KG1 (cell line): Measurements from ENCODE around the gene CAV2.

Source experiments
- DNase-seq: peaks from one replicate; lab custom pipeline; 2025; lab: John Stamatoyannopoulos, UW

CAV2 gene

DNA sequence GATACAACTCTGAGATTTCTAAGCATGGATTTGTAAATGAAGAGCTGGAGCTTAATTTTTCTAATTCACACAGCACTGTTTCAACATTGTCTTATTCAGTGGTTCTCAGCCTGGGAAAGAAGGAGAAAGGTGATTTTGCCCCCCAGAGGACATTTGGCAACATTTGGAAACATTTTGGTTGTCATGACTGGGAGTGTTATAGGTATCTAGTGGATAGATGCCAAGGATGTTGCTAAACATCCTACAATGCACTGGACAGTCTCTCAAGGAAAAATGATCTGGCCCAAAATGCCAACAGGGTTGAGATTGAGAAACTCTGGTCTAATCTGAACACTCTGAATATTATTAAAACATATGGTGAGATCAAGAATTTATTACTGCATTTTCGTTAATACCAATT lies 3.8 kb upstream of the CAV2 start:
- DNase-seq: no peak

DNA sequence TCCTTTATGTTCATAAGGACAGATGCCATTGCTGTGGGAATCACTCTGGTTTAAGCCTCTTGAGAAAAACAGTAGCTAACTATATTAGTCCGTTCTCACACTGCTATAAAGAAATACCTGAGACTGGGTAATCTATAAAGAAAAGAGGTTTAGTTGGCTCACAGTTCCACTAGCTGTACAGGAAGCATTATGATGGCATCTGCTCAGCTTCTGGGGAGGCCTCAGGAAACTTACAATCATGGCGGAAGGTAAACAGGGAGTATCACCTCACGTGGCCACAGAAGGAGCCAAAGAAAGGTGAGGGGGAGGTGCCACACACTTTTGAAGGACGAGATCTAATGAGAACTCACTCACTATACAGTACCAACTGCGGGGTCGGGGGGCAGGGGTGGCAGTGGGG lies 2.9 kb upstream of the CAV2 start:
- no peak for DNase-seq

DNA sequence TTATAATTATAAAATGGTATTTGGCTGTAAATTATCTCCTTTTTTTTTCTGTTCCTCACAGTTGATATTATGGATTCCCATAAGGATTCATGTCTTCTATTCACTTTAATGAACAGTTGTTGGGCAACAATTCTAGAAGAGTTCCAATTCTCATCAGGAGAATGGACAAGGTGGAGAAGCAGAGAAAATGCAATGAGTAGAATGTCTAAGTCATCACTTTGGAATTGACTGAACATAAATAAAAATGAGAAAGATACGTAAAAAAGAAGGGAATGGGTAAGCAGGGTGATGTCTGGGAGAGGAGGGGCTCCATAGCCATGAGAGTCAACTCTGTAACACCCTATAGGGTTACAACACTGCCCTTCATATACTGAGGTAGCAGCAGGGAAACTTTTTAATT lies 1.8 kb upstream of the CAV2 start:
- DNase-seq: no peak

DNA sequence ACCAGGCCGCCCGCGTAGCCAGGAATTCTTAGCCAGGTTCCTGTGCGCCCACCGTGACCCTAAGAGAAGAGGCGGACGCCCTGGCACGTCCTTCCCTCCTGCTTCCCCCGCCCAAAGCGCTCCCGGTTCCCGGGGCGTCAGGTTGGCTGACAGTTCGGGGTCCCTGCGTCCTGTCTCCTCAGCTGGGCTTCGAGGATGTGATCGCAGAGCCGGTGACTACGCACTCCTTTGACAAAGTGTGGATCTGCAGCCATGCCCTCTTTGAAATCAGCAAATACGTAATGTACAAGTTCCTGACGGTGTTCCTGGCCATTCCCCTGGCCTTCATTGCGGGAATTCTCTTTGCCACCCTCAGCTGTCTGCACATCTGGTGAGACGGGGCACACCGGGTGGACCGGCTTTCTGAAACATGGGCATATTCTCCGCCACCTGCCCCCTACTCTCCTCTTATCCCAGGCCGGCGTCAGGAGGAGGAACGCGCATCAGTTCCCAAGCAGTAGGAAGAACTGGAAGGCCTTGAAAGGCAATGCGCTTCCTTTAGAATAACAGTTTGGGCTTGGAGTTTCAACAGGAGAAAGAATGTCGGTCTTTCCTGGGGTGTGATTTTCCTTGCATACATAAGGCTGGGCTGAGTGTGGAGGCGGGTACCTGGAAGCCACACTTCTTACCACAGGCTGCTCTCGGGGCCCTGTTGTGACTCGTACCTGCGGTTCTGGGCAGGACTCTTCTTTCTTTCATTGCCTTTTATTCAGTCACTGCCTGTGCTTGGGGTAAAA lies 728 bp downstream of the CAV2 start:
- no peak for DNase-seq

DNA sequence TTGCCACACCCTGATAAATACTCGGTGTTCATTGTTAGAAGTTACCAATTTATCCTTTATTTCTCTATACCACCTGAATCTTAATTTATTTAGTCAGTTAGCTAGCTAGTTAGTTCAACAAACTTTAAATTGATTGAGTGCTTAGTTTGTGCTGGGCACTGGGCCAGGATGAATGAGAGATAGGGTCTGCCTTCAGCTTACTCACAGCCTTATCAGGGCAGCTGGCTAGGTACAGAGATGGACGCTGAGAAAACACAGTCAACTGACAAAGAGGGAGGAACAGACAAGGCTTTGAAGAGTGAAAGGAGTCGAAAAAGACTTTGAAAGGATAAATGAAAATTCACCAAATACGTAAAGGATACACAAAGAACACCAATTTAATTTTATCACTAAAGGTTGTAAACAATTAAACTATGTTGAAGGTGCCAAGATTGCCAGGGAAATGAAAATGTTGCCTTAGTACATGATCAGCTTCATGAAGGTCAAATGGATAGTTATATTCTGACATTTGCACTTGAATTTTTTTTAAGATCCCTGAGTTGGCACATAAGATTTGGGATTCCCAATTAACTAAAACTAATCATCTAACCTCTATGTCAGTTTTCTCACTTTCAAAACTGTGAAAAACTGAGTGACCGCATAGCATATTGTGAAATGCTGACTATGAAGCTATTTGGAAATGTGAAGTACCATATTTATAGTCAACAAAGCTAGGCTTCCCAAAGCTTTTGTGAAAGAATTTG lies 2.1 kb downstream of the CAV2 start:
- DNase-seq: no peak

DNA sequence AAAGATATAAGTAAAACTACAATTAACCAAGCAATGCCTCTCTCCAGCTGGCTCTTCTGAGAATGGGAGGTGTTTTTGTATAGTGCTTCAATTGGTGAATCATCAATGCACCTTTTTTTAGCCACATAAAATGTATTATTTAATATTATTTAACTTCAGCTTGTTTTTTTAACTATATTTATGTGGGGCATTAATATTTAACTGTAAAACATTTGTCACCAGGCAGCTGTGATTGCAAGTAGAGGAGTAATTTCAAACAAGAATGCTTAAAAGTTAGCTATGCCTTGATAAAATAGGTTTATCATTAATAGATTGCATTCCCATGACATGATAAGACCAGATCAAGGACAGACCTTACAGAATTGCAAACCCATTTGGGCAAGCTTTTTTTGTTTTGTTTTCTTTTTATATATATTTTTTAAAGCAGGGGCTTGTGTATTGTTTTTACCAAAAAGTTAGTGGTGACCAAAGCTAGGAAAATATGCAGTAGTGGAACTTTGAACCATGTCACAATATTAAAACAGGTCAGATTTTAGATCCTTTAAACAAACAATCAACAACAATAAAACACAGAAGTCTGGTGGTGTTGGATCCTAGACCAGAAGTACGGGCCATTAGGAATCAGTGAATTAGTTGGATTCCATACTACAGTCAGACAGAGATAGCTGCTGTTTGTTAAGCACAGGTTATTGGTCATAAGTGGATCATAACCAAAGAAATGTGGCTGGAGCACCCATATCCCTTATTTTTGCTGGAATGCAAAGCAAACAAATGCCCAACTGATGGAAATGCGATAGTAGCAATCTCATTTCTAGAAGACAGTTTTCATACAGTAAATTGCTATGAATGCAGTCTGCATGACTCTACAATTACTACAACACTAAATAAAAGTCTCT lies 2.9 kb downstream of the CAV2 start:
- no peak for DNase-seq

DNA sequence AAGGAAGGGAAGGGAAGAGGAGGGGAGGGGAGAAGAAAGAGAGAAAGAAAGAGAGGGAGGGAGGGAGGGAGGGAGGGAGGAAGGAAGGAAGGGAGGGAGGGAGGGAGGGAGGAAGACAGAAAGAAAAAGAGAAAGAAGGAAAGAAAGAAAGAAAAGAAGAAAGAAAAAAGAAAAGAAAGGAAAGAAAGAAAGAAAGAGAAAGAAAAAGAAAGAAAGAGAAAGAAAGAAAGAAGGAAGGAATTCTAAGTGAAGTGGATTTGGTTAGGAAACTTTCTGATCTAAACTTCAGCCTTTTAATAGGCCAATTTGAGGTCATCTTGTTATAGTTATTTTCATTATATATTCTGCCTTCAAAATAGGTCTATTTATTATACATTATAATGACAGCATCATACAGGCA lies 4.3 kb downstream of the CAV2 start:
- no peak for DNase-seq

DNA sequence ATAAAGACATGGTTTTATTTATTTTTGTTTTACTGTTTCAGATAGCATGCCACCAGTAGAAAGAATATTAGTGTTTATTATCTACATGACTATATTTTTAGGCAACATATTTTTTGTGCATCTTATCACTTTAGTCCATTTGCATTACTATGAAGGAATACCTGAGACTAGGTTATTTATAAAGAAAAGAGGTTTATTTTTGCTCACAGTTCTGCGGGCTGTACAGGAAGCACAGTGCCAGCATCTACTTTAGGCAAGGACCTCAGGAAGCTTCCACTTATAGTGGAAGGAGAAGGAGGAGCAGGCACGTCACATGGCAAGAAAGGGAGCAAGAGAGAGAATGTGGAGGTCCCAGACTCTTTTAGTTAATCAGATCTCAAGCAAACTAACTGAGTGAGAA lies 5.7 kb downstream of the CAV2 start:
- no peak for DNase-seq

DNA sequence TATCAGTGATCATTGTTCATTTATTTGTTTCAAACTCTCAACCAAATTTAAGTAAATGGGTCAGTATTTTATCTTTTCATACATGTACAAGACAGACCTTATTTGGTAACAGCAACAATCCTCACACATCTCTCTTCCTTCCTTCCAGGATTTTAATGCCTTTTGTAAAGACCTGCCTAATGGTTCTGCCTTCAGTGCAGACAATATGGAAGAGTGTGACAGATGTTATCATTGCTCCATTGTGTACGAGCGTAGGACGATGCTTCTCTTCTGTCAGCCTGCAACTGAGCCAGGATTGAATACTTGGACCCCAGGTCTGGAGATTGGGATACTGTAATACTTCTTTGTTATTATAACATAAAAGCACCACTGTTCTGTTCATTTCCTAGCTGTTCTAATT lies 6.3 kb downstream of the CAV2 start:
- DNase-seq: no peak

DNA sequence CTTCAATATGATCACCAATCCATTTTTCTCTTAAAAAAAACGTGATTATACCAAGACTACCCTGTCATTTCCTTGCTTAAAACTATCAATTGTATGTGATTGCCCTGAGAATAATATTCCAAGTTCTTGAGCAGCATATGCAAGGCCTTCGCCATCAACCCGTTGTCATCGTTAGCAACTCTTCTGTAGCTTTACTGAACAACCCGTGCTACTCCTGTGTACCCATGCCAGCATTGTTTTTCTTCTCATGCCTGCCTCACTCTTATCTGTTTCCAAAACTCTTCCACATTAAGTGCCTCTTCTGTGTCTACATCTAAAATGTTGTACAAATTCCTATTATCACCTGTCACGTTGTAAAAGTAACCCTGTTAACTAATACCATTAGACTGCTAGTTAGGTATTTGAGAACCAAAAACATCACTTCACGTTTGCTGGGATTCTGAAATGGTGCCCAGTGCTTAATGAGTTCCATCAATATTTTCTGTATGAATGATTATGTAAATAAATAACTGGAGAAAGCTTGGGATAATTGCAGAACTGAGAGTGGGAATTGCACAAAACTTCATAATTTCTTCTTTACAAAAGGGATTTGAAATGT lies 10.5 kb downstream of the CAV2 start:
- DNase-seq: no peak

DNA sequence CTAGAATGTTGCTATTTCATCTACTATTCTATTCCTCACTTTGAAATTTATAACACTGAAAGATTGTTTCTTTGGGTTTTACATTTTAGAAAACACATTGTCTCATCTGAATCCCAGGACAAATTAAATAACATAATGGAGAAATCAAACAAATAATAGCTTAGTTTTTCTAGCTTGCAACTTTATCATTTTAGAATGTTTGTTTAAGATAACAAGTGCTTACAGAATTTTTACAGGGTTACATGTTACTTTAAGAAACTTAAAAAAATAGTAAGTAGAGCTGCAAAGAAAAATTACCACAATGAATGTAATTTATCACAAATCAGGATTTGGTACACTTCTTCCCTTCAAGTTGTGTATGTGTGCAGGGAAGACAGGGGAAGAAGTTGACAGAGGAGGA lies 11.3 kb downstream of the CAV2 start:
- no peak for DNase-seq

DNA sequence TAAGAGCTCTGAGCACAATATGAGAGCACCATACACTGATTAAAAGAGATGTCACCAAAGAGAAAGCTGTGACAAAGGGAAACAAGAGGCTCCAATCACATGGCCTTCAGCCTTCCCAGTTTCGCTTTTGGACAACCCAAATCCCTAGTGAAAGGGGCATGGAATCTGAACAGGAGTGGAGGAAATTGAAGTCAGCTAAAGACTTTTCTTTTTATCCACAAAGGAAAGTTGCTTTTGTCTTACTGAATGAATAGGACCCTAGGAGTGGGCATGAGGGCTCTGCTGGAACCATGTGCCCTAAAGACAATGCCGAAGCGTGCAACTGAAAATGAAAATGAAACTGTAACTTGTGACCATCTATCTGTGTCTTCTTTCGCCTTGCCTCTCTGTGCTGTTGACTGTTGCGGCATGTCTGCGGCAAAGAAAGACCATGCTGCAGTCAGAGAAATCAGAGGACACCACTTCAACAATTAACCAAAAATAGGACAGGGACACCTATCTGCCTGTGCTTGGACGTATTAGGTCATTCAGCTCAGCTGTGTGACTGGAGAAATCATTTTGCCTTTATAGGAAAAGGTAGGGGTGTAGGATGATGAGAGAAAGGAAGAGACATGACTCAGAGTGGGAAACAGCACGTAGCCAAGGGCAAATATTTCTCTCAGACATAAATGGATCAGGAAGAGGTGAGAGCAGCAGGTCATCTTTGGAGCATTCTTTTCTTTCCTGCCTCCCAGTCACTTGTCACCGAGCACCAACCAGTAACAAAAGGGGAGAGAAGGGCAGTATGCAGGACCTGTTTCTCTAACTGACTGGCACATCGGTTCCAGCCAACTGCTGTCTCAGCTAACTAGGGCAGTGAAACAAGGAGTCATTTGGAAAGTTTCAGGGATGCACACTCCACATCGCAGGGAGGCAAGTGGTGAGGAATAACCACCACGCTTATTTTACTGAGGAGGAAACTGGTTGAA lies 12.3 kb downstream of the CAV2 start:
- DNase-seq: no peak

DNA sequence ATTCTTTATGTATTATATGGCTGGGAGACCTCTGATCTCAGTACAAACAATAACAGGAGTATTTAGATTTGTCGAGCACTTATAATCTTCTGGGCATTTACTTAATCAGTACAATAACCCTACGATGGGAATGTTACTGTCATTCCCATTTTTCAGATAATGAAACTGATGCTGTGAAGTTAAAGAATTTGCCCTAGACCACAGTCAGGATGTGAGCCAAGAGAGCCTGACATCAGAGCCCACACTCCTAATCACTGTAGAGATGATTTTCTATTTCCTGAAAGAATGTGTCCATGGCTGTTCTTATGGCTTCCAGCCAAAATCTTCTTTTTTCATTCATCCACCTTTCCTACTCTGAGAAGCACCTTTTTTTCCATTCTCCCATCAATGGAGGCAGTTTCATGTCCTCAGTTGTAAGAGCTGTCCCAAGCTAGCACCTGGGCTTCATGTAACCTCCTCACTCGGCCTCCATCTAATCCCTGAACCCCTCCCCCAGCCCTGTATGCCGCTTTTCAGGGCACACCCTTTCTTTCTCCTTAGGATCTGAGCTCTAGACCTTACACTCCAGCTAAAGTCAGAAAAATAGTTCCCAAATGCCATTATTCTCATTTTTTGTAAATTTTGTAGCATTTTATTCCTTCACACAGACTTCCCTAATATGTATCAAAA lies 13.1 kb downstream of the CAV2 start:
- DNase-seq: no peak

DNA sequence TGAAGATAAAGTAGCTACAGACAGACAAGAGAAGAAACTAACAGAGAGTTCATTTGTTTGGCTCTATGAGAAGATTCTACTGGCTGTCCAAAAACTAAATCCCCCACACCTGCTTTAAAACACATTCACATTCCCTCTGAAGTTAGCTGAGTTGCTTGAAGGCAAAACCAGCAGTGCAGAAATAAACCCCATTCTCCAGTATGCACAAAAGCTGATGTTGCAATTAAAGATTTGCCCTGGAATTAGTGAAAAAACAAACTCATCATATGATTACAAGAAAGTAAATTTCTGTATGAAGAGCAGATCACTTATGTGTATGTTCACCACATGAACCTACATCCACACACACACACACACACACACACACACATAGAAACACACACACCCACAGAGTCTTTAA lies 16.0 kb downstream of the CAV2 start:
- no peak for DNase-seq

DNA sequence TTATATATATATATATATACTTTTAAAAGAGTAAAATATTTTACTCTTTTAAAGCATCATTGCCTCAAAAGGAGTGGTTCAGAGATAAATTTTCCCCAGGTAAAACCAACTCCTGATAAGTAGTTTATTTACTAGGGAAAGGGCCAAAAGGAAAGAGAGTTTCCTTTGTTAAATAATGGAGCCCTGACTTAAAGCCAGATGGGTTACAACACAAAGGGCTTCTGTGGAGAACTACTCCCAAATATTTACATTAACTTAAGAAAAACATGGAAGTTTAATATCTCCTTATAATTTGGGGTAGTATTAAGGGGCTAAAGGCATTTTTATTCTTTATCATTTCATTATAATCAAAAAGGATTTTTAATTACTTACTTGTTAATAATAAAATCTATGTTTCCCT lies 16.8 kb downstream of the CAV2 start:
- no peak for DNase-seq

DNA sequence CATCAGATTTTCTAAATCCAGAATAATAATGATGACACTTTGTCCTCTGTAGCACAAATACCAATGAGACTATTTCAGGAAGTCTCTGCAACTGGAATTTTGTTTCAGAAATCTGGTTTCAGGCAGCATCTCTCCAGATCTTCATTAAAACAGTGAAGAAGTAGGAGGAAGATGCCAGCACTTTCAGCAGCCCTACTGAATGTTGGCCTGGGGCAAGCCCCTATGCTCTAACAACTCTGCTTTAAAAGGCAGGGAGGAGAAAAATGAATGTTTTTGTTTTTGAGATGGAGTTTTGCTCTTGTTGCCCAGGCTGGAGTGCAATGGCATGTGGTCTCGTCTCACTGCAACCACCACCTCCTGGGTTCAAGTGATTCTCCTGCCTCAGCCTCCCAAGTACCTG lies 18.1 kb downstream of the CAV2 start:
- DNase-seq: no peak

DNA sequence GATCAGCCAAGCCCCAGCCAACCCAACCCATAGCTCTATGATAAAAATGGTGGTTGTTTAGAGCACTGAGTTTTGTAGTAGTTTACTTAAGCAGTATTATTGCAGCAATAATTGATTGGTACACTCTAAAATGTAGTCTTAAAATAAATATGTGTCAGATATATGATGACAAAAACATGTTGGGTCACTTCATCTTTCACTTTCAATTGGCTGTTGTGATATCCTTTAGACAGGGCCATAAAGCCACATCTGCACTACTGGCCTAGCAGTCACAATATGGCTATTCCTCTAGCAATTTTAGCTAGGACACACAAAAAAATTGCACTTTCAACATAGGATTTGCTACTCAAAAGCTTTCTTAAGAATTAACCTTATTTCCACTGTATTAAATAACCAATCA lies 19.4 kb downstream of the CAV2 start:
- DNase-seq: no peak

DNA sequence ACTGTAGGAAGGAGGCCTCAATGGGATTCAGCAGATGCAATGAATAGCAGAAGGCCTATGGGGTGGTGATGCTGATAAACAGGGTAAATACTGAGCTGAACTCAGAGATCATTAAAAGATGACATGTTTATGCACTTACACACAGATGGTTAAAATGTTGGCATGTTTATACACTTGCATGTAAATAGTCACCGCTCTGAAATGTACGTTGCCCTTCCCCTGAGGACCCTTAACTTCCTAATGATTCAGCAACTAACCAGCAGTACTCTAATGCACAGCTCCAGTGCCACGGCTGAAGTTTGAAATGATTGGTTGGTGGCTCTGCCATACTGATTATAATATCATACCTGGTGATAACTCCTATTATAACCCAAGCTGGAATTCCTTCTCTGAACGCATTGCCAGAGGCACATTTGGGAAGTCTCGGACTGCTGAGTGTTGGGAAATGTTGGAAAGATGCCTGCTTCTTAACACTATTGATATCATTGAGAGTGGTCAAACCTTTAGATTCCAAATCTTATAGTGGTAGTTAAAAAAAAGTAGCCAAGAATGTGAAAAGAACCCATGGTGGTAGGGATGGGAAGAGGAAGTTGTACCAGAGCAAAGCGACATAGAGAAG lies 21.6 kb downstream of the CAV2 start:
- no peak for DNase-seq

DNA sequence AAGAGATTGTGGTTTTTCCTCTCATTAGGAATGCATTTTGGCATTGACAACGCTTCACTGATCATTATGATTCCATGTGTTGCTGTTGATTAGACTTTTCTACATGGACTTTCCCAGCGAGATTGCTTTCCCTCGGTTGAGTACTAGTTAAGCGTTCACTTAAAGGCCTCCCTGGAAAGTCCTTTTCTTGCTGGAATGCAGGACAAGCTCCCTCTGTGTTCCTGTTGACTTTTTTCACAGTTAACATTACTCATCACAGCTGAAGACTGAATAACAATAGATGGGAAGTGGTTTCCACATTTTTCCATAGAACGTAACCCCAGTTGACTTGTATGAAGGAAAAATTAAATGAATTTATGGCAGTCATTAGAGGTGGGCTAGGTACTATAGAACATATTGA lies 22.7 kb downstream of the CAV2 start:
- no peak for DNase-seq

DNA sequence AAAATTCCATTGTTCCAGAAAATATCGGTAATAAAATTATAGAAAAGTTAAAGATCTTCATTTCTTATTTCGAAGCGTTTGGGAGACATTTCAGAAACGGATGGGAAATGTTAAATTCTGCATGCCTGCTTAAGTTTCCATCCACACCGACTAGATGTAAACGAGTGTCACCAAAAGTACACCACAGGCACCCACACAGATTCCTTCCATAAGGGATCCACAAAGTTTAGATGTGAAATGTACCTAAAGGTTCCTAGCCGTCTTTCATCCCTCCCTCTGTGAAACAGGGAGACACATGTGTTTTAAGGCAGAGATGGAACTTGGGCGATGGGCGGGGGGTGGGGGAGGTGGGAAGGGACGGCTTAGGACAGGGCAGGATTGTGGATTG lies 24.7 kb downstream of the CAV2 start:
- DNase-seq: no peak
